Activated T-helper 2 cell treated with anti-CD3 and anti-CD28 coated beads, Interferon-gamma antibody, Interleukin-2, Interleukin-4, amounts not matched to agents 10 μg/mL and 5 μg/mL and 100 μg/mL, durations not matched to agents 14 hours and 24 hours and 36 hours (primary cell): ENCODE measurements around the gene PBOV1. TPM values are rescaled to one million over a fixed set of nuclear protein-coding genes. Genes with fewer than 3 reads are reported as not detected.
"Not testable (repeated sequence)": the region's sequence is repeated elsewhere in the genome, so short reads cannot be mapped to it uniquely, and the experiment has no call there.

Experiments
- DNase-seq: peaks from one replicate; pipeline ENCODE4 v3.0.0; 2021; ENCODE audit warnings: low spot score
- H3K27ac Mint-ChIP-seq: one replicate; pipeline ENCODE4 v1.8.0; 2021; ENCODE audit warnings: mixed read lengths
- H3K27me3 Mint-ChIP-seq: one replicate; pipeline ENCODE4 v1.8.0; 2021; ENCODE audit warnings: low read depth, mixed read lengths
- H3K36me3 Mint-ChIP-seq: one replicate; pipeline ENCODE4 v1.8.0; 2021; ENCODE audit warnings: low read depth, mixed read lengths
- H3K4me1 Mint-ChIP-seq: one replicate; pipeline ENCODE4 v1.8.0; 2021; ENCODE audit warnings: low read depth, mixed read lengths
- H3K4me3 Mint-ChIP-seq: one replicate; pipeline ENCODE4 v1.8.0; 2021; ENCODE audit warnings: low read depth, mild to moderate bottlenecking, moderate library complexity, mixed read lengths
- H3K9me3 Mint-ChIP-seq: one replicate; pipeline ENCODE4 v1.8.0; 2021; ENCODE audit warnings: mixed read lengths
- intact Hi-C: fragments of 100-400 bp; cut with micrococcal nuclease; formaldehyde crosslinking; loops from one replicate; pipeline ENCODE4 v1.15.1; 2023
- total RNA-seq: library from RNA; stranded (reverse); gene quantifications from 2 replicates; pipeline ENCODE4 v1.2.3, GENCODE V29; 2022

Gene PBOV1
- total RNA-seq, 1 donor from 2014 or later: not detected

DNA sequence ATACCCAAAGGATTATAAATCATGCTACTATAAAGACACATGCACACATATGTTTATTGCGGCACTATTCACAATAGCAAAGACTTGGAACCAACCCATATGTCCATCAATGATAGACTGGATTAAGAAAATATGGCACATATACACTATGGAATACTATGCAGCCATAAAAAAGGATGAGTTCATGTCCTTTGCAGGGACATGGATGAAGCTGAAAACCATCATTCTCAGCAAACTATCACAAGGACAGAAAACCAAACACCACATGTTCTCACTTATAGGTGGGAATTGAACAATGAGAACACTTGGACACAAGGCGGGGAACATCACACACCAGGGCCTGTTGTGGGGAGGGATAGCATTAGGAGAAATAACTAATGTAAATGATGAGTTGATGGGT lies 5.8 kb downstream of the PBOV1 start:
- H3K27me3 Mint-ChIP-seq: peaks cover 12% of the 10 kb centered on the region
- H3K36me3 Mint-ChIP-seq, H3K4me1 Mint-ChIP-seq, intact Hi-C loops, H3K9me3 Mint-ChIP-seq, DNase-seq, H3K4me3 Mint-ChIP-seq, H3K27ac Mint-ChIP-seq: not testable (repeated sequence)

- no peak for DNase-seq
- Mint-ChIP-seq H3K27me3 (peaks cover 10% of the 10 kb centered on the region), H3K4me1 (no peaks in the 10 kb centered on the region), H3K27ac (no peak overlapping the region), H3K4me3 (no peak overlapping the region), H3K36me3 (no peaks in the 10 kb centered on the region), H3K9me3 (no peaks in the 10 kb centered on the region)
- intact Hi-C loops: no loop called here
Measured at GRCh38 chr6:138211601-138212000, 6.7 kb downstream of the PBOV1 start.

DNA sequence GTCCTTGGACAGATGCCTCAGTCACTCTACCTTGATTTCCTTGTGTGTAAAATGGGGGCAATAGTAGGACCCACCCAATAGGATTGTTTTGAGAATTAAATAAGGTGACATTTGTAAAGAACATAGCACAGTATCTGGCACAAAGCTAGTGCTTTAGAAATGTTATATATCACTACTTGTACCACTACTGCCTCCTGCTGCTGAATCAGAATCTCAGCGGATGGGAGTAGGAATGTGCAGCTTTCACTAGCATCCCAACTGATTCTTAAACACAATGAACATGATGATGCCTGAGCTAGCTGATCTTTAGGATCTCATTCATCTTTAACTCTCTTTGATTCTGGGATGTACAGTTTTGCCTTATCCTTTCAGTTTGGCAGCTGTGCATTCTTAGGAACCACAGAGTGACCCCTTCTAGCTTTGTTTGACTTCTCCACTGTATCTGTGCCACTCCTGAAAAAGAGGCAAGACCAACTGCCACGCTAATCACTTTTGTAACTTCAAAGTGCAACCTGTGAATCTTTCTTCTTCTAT lies 7.2 kb downstream of the PBOV1 start:
- H3K4me3 Mint-ChIP-seq: no peak overlapping the region
- H3K27me3 Mint-ChIP-seq: peaks cover 8% of the 10 kb centered on the region
- H3K9me3 Mint-ChIP-seq: no peaks in the 10 kb centered on the region
- H3K36me3 Mint-ChIP-seq: no peaks in the 10 kb centered on the region
- DNase-seq: no peak
- H3K4me1 Mint-ChIP-seq: no peaks in the 10 kb centered on the region
- intact Hi-C loops: no loop called here
- no peak overlapping the region for H3K27ac Mint-ChIP-seq

- H3K27ac Mint-ChIP-seq: no peak overlapping the region
- no peaks in the 10 kb centered on the region for H3K9me3 Mint-ChIP-seq
- no peaks in the 10 kb centered on the region for H3K36me3 Mint-ChIP-seq
- no peak overlapping the region for H3K4me3 Mint-ChIP-seq
- peaks cover 5% of the 10 kb centered on the region for H3K27me3 Mint-ChIP-seq
- intact Hi-C loops: no loop called here
- no peaks in the 10 kb centered on the region for H3K4me1 Mint-ChIP-seq
- no peak for DNase-seq
Measured at GRCh38 chr6:138206862-138207261, 11.4 kb downstream of the PBOV1 start.

DNA sequence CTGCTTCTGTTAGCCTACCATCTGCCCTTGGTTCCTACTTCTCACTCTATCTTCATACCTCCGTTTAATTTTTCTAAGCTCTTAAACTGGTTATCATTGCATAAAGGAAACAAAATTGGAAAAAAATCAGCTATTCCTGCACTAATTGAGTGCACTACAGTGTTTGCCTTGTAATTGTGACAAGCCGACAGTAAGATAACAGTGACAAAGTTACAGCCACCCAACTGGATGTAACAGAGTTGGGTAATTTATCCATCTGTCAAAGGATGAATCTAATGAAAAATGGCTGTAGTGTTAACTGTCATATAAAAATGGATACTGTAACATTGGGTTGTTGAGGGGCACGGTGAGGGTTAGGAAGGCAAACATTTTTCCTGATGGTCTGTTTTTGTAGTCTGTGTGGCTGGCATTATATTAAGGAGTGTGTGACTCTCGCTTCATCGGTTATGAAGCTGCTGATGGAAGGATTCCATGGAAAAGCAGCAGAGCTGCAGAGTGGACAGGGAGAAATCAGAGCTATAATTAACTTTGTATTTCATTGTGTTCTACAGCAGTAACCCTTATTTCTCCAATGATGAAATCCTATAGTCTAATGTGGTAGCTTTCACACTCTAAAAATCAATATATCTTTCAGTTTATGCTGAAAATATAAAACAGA lies 12.7 kb downstream of the PBOV1 start:
- no peak for DNase-seq
- no peak overlapping the region for H3K4me3 Mint-ChIP-seq
- H3K36me3 Mint-ChIP-seq: no peaks in the 10 kb centered on the region
- H3K27ac Mint-ChIP-seq: no peak overlapping the region
- no peaks in the 10 kb centered on the region for H3K9me3 Mint-ChIP-seq
- no peaks in the 10 kb centered on the region for H3K4me1 Mint-ChIP-seq
- intact Hi-C loops: no loop called here
- H3K27me3 Mint-ChIP-seq: peaks cover 9% of the 10 kb centered on the region

DNA sequence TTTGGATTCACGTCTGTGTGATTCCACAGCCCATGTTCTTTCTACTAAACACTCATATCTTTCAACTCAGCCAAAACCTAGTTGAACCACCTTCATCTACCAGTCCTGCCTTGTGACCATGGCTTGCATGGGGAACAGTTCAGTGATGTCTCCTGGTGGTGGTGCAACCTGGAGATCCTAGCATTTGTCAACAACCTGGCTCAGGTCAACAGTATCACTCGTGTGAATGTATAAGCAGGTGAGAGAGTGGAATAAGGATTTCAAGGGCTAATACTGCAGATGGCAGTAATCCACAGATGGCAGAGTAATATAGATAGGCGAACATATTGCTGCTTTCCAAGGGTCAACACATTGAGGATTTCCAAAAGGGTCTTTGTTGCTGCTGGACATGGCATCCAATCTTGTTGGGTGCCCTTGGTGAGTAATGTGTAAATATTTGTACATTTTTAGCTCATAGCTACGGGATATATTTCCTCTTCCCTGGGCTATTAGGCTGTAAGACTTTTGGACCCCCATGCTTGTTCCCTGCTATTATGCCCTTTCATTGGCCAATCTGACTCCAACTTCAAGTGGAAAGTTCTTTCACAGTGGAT lies 13.4 kb downstream of the PBOV1 start:
- Mint-ChIP-seq H3K9me3 (no peaks in the 10 kb centered on the region), H3K36me3 (no peaks in the 10 kb centered on the region), H3K4me1 (no peaks in the 10 kb centered on the region), H3K27me3 (peaks cover 11% of the 10 kb centered on the region), H3K27ac (no peak overlapping the region), H3K4me3 (no peak overlapping the region)
- no peak for DNase-seq
- intact Hi-C loops: no loop called here

GRCh38 chr6:138204303-138204702 lies 14.0 kb downstream of the PBOV1 start:
- Mint-ChIP-seq H3K27me3 (peaks cover 11% of the 10 kb centered on the region), H3K9me3 (no peaks in the 10 kb centered on the region)

DNA sequence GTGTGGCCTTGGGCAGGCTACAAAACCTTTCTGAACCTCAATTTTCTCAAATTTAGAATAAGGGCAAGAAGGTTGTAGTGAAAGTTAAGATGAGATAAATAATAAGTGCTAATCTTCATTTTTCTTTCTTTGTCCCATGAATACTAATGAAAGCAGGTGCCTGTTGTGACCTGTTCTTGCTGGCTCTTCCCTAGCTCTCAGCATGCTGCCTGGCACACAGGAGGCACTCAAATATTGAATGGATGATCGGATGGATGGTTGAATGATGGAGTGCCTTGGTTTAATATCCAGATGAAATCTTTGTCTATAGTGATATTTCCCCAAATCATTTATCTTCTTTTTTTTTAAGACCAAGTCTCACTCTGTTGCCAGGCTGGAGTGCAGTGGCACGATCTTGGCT lies 15.0 kb downstream of the PBOV1 start:
- H3K27me3 Mint-ChIP-seq: peaks cover 11% of the 10 kb centered on the region
- intact Hi-C loops: no loop called here
- no peaks in the 10 kb centered on the region for H3K36me3 Mint-ChIP-seq
- no peak overlapping the region for H3K27ac Mint-ChIP-seq
- no peak overlapping the region for H3K4me3 Mint-ChIP-seq
- no peaks in the 10 kb centered on the region for H3K9me3 Mint-ChIP-seq
- no peak for DNase-seq
- no peaks in the 10 kb centered on the region for H3K4me1 Mint-ChIP-seq

More at GRCh38 chr6:138204303-138204702, 14.0 kb downstream of the PBOV1 start:
- Mint-ChIP-seq H3K27ac (no peak overlapping the region), H3K36me3 (no peaks in the 10 kb centered on the region), H3K4me3 (no peak overlapping the region), H3K4me1 (no peaks in the 10 kb centered on the region)
- no peak for DNase-seq
- intact Hi-C loops: no loop called here

GRCh38 chr6:138201836-138202235 lies 16.5 kb downstream of the PBOV1 start:
- H3K4me3 Mint-ChIP-seq: no peak overlapping the region
- H3K36me3 Mint-ChIP-seq: no peaks in the 10 kb centered on the region
- H3K27me3 Mint-ChIP-seq: peaks cover 9% of the 10 kb centered on the region
- intact Hi-C loops: no loop called here
- no peak for DNase-seq
- no peaks in the 10 kb centered on the region for H3K4me1 Mint-ChIP-seq
- H3K27ac Mint-ChIP-seq: no peak overlapping the region
- H3K9me3 Mint-ChIP-seq: no peaks in the 10 kb centered on the region

DNA sequence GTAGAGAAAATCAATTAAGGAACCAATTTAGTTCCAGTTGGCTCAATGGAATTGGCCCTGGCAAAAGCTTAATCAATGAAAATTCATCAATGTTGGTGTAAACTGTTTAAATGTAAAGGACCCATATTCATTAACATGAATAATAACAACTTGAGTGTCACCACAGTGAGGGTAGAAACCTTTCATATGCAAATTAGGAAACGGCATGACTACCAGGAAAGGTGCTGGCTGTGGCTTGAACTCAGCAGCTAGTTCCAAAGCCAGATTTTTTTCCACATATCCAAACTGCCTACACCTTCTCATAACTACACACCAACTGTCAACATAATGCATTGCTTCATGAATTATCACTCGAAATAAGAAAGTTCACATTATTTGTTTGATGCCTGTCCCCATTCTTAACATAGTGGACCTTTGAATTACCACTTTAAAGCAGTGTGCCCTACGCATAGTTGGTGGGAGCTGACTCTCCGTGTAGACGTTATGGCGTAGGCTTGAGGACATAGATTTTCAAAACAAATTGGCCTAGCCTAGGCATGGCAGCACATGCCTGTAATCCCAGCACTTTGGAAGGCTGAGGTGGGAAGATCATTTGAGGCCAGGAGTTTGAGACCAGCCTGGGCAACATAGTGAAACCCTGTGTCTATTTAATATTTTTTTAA lies 19.7 kb downstream of the PBOV1 start:
- intact Hi-C loops: no loop called here

DNA sequence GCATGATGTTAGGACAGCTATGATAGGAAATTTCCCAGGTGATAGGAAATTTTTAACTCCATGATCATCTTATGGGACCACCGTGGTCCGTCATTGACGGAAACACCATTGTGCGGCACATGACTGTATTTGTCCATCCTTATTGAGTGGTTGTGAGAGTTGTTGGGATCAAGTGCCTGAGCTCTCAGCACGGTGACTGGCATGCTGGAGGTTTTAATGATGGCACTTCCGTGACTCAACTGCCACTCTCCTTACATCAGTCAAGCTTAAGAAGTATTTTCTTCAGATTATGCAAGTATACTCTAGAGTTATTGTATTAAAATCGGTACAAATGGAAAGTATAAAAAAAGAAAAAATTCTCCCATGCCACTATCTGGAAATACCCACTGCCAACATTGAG lies 20.7 kb downstream of the PBOV1 start:
- no peak for DNase-seq
- Mint-ChIP-seq H3K4me1 (no peaks in the 10 kb centered on the region), H3K27me3 (peaks cover 13% of the 10 kb centered on the region), H3K9me3 (no peaks in the 10 kb centered on the region), H3K36me3 (no peaks in the 10 kb centered on the region), H3K27ac (no peak overlapping the region), H3K4me3 (no peak overlapping the region)
- intact Hi-C loops: no loop called here

More for the DNA sequence above, 19.7 kb downstream of the PBOV1 start:
- Mint-ChIP-seq H3K4me1 (no peaks in the 10 kb centered on the region), H3K9me3 (no peaks in the 10 kb centered on the region), H3K27me3 (peaks cover 10% of the 10 kb centered on the region), H3K36me3 (no peaks in the 10 kb centered on the region), H3K27ac (no peak overlapping the region), H3K4me3 (no peak overlapping the region)
- no peak for DNase-seq

GRCh38 chr6:138196122-138196738 lies 22.1 kb downstream of the PBOV1 start:
- no peaks in the 10 kb centered on the region for H3K36me3 Mint-ChIP-seq
- DNase-seq: no peak
- H3K4me3 Mint-ChIP-seq: no peak overlapping the region
- intact Hi-C loops: no loop called here
- H3K27me3 Mint-ChIP-seq: peaks cover 11% of the 10 kb centered on the region
- H3K27ac Mint-ChIP-seq: no peak overlapping the region
- H3K9me3 Mint-ChIP-seq: no peaks in the 10 kb centered on the region
- H3K4me1 Mint-ChIP-seq: no peaks in the 10 kb centered on the region

DNA sequence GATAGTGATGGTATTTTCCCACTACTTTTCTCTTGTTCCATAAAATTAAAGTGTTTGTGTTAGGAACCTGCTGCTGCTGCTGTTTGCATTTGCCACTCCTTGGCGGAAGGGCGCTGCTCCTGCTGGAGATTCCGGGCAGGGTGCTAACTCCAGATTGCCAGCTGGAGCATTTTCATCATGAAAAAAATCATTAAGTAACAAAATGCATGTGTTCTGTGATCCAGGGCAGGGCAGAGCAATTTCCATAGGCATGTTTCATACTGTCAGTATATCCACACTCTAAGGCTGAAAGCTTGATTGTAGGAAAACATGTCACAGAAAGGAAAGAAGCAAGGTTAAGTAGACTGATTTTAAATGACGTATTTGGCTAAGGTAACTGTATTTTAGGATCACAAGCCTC lies 24.0 kb downstream of the PBOV1 start:
- H3K27ac Mint-ChIP-seq: no peak overlapping the region
- H3K27me3 Mint-ChIP-seq: peaks cover 7% of the 10 kb centered on the region
- H3K4me1 Mint-ChIP-seq: no peaks in the 10 kb centered on the region
- H3K36me3 Mint-ChIP-seq: no peaks in the 10 kb centered on the region
- no peaks in the 10 kb centered on the region for H3K9me3 Mint-ChIP-seq
- intact Hi-C loops: no loop called here
- no peak overlapping the region for H3K4me3 Mint-ChIP-seq
- DNase-seq: no peak
